IMR-90 (cell line): ENCODE results near the gene NAXE. TPM values are rescaled to one million over a fixed set of nuclear protein-coding genes. Genes with fewer than 3 reads are reported as not detected.

Source experiments
- polyA plus RNA-seq, 3 experiments: library from polyadenylated mRNA; depleted of rRNA; stranded (reverse); fragments of >200 nt; gene quantifications; 2 replicates each; pipeline ENCODE4 v1.2.3, GENCODE V29; 2012; ENCODE audit warnings: low replicate concordance in 1 of 3
- total RNA-seq: library from RNA; depleted of rRNA; stranded (reverse); fragments of >200 nt; gene quantifications from 2 replicates; pipeline ENCODE4 v1.2.3, GENCODE V29; 2012
- TF ChIP-seq, protein P1 (sequence below): conservative IDR thresholded peaks from 2 replicates; pipeline ENCODE4 v1.5.1; 2012; ENCODE audit warnings: mild to moderate bottlenecking, low read depth, low read length, improper control_type of control experiment

Gene NAXE
- total and polyA plus RNA-seq, 2 of the 4 experiments (the other 2 are of a cell fraction), result 61.0 to 74.2 TPM

GRCh38 chr1:156571261-156571852, 20.2 kb upstream of the NAXE start (continued):
- TF ChIP-seq, protein P1, sequence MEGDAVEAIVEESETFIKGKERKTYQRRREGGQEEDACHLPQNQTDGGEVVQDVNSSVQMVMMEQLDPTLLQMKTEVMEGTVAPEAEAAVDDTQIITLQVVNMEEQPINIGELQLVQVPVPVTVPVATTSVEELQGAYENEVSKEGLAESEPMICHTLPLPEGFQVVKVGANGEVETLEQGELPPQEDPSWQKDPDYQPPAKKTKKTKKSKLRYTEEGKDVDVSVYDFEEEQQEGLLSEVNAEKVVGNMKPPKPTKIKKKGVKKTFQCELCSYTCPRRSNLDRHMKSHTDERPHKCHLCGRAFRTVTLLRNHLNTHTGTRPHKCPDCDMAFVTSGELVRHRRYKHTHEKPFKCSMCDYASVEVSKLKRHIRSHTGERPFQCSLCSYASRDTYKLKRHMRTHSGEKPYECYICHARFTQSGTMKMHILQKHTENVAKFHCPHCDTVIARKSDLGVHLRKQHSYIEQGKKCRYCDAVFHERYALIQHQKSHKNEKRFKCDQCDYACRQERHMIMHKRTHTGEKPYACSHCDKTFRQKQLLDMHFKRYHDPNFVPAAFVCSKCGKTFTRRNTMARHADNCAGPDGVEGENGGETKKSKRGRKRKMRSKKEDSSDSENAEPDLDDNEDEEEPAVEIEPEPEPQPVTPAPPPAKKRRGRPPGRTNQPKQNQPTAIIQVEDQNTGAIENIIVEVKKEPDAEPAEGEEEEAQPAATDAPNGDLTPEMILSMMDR, result no peak
